Keratinocyte (primary cell): ENCODE data around the gene GXYLT2.

ENCODE experiments used
- EZH2 ChIP-seq: IDR thresholded peaks from one replicate; pipeline ENCODE4 v1.6.1; 2012; ENCODE audit warnings: inconsistent platforms, mild to moderate bottlenecking, low read length, moderate library complexity
- TF ChIP-seq, protein P1 (sequence below), 3 experiments: IDR thresholded peaks in 1 of 3; conservative IDR thresholded peaks in 1 of 3; optimal IDR thresholded peaks in 1 of 3; 2 replicates in 2 of 3; 3 replicates in 1 of 3; pipeline versions ENCODE3 to v1.5.1; 2011; ENCODE audit warnings: low read length in 3 of 3, mild to moderate bottlenecking in 3 of 3, moderate library complexity in 2 of 3, control low read depth in 1 of 3, inconsistent platforms in 1 of 3; ENCODE audit not compliant: insufficient read depth in 2 of 3; ENCODE audit errors: extremely low read depth in 1 of 3

DNA sequence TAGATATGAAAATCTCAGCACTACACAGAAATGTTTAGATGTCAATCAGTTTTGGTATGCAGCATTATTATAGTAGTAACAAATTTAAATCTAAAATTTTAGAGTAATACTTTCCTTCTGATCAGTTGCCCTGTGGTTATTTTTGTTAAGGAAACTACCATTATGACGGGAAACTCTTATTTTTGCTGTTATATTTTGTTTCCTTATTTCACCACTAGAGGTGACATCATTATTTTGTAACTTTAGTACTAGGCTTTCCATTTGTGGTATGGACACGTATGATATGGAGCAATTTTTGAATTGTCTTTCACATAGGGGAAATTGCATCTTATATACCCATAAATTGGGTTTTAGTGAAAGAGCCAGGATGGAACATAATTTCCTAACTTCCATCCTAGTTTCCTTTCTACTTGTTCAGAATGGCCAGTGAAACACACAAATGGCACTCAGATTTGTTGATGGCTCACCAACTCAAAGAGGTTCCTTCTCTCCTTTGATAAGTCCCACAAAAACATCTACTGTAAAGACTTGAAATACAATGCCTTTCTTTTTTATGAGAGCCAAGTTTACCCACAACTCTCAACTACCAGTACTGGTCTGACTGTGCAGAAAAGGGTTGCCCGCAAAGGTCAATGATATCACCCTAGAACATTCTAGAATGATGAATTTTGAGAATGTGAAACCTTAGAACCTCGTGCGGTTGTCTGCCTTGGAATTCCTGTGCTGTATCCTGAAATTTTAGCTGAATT, 89.4 kb downstream of the GXYLT2 start:
- TF ChIP-seq, protein P1, sequence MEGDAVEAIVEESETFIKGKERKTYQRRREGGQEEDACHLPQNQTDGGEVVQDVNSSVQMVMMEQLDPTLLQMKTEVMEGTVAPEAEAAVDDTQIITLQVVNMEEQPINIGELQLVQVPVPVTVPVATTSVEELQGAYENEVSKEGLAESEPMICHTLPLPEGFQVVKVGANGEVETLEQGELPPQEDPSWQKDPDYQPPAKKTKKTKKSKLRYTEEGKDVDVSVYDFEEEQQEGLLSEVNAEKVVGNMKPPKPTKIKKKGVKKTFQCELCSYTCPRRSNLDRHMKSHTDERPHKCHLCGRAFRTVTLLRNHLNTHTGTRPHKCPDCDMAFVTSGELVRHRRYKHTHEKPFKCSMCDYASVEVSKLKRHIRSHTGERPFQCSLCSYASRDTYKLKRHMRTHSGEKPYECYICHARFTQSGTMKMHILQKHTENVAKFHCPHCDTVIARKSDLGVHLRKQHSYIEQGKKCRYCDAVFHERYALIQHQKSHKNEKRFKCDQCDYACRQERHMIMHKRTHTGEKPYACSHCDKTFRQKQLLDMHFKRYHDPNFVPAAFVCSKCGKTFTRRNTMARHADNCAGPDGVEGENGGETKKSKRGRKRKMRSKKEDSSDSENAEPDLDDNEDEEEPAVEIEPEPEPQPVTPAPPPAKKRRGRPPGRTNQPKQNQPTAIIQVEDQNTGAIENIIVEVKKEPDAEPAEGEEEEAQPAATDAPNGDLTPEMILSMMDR (optimal IDR thresholded peaks at IDR 0.05 in 1 of 3, IDR thresholded peaks at IDR 0.05 in 1 of 3, conservative IDR thresholded peaks at IDR 0.05 in 1 of 3; ENCODE audit: extremely low read depth in 1 of 3, insufficient read depth in 2 of 3, low read length in 3 of 3): no peak
- no peak for TF ChIP-seq EZH2
